ACC112 (cell line): ENCODE data around the gene TADA3.
"Not testable (repeated sequence)": the region's sequence is repeated elsewhere in the genome, so short reads cannot be mapped to it uniquely, and the experiment has no call there.

Source experiments
- H2AFZ ChIP-seq: fragments of 200-600 bp; sonication (generic); one replicate; pipeline ENCODE4 v1.6.0; 2017; ENCODE audit warnings: antibody characterized with exemption, low read length; ENCODE audit not compliant: unreplicated experiment
- H3K27ac ChIP-seq: fragments of 200-600 bp; sonication (generic); 2 replicates; pipeline ENCODE4 v1.5.1; 2014; ENCODE audit warnings: low read depth, mild to moderate bottlenecking, antibody characterized with exemption, low read length, moderate library complexity
- H3K27me3 ChIP-seq: fragments of 200-600 bp; sonication (generic); 2 replicates; pipeline ENCODE4 v1.6.1; 2014; ENCODE audit warnings: mild to moderate bottlenecking, antibody characterized with exemption, low read length, moderate library complexity, mixed read lengths; ENCODE audit not compliant: insufficient read depth
- H3K36me3 ChIP-seq: fragments of 200-600 bp; sonication (generic); 2 replicates; pipeline ENCODE4 v1.6.1; 2016; ENCODE audit warnings: mild to moderate bottlenecking, antibody characterized with exemption, low read length, moderate library complexity, mixed read lengths; ENCODE audit not compliant: insufficient read depth
- H3K4me1 ChIP-seq: fragments of 200-600 bp; sonication (generic); one replicate; pipeline ENCODE4 v1.6.1; 2016; ENCODE audit warnings: low read length, mixed read lengths; ENCODE audit not compliant: insufficient read depth, unreplicated experiment, control insufficient read depth
- H3K4me3 ChIP-seq: fragments of 200-600 bp; sonication (generic); 2 replicates; pipeline ENCODE4 v1.5.1; 2014; ENCODE audit warnings: mild to moderate bottlenecking, low read depth, low read length
- H3K79me2 ChIP-seq: fragments of 200-600 bp; sonication (generic); one replicate; pipeline ENCODE4 v1.6.0; 2016; ENCODE audit warnings: low read length; ENCODE audit not compliant: control insufficient read depth, unreplicated experiment, insufficient read depth

Gene TADA3

GRCh38 chr3:9776896-9777693 is 15.2 kb downstream of the TADA3 start:
- H3K27me3 ChIP-seq = no peaks in the 10 kb centered on the region
- peaks cover 19% of the 10 kb centered on the region for H3K4me1 ChIP-seq
- no peaks in the 10 kb centered on the region for H3K79me2 ChIP-seq
- no peak overlapping the region for H2AFZ ChIP-seq
- H3K4me3 ChIP-seq = no peak overlapping the region
- H3K36me3 ChIP-seq = no peaks in the 10 kb centered on the region
- no peak overlapping the region for H3K27ac ChIP-seq

- Histone ChIP-seq H3K79me2 (peaks cover 14% of the 10 kb centered on the region), H3K4me1 (peaks cover 26% of the 10 kb centered on the region)
- not testable (repeated sequence) for H3K4me3 ChIP-seq, H2AFZ ChIP-seq, H3K27me3 ChIP-seq, H3K27ac ChIP-seq, H3K36me3 ChIP-seq
These were observed 21.3 kb downstream of the TADA3 start for GRCh38 chr3:9771007-9771406.

- H3K27me3 ChIP-seq = no peaks in the 10 kb centered on the region
- H3K4me3 ChIP-seq = peak overlapping the region; percentile 84
- H3K36me3 ChIP-seq = no peaks in the 10 kb centered on the region
- peaks cover 14% of the 10 kb centered on the region for H3K79me2 ChIP-seq
- H3K4me1 ChIP-seq = peaks cover 26% of the 10 kb centered on the region
- H3K27ac ChIP-seq = no peak overlapping the region
- H2AFZ ChIP-seq = peak overlapping the region; percentile 81
These were observed 21.9 kb downstream of the TADA3 start for GRCh38 chr3:9770276-9770812.

- Histone ChIP-seq H2AFZ (peak within 1 kb of the TSS; percentile 81), H3K27ac (no peak within 1 kb of the TSS), H3K27me3 (no peaks in the 10 kb centered on the region), H3K79me2 (peaks cover 14% of the 10 kb centered on the region), H3K4me1 (peaks cover 26% of the 10 kb centered on the region), H3K4me3 (peak within 1 kb of the TSS; percentile 84), H3K36me3 (no peaks in the 10 kb centered on the region)
These were observed 22.6 kb downstream of the TADA3 start, which contains the start of gene CAMK1 for GRCh38 chr3:9769426-9770275. Gene CAMK1 (minus strand): TSS chr3:9769947. CDS start chr3:9767749, 2,198 bp downstream.

GRCh38 chr3:9769012-9769411 is 23.3 kb downstream of the TADA3 start:
- Histone ChIP-seq H3K4me3 (peak overlapping the region; percentile 84), H3K4me1 (peaks cover 26% of the 10 kb centered on the region), H3K27me3 (no peaks in the 10 kb centered on the region), H3K27ac (no peak overlapping the region), H2AFZ (no peak overlapping the region), H3K36me3 (no peaks in the 10 kb centered on the region), H3K79me2 (peaks cover 14% of the 10 kb centered on the region)

- Histone ChIP-seq H3K27me3 (no peaks in the 10 kb centered on the region), H3K79me2 (peaks cover 14% of the 10 kb centered on the region), H3K36me3 (no peaks in the 10 kb centered on the region), H3K27ac (no peak overlapping the region), H2AFZ (no peak overlapping the region), H3K4me3 (peak overlapping the region; percentile 84), H3K4me1 (peaks cover 26% of the 10 kb centered on the region)
These were observed 24.0 kb downstream of the TADA3 start for GRCh38 chr3:9768141-9768775.

- no peak overlapping the region for H3K27ac ChIP-seq
- H3K4me3 ChIP-seq = no peak overlapping the region
- H3K36me3 ChIP-seq = no peaks in the 10 kb centered on the region
- H3K27me3 ChIP-seq = no peaks in the 10 kb centered on the region
- peaks cover 14% of the 10 kb centered on the region for H3K79me2 ChIP-seq
- no peak overlapping the region for H2AFZ ChIP-seq
- peaks cover 26% of the 10 kb centered on the region for H3K4me1 ChIP-seq
These were observed 24.9 kb downstream of the TADA3 start for GRCh38 chr3:9767418-9767817.

- no peak overlapping the region for H3K4me3 ChIP-seq
- H3K79me2 ChIP-seq = peaks cover 14% of the 10 kb centered on the region
- no peaks in the 10 kb centered on the region for H3K27me3 ChIP-seq
- H3K27ac ChIP-seq = no peak overlapping the region
- H3K36me3 ChIP-seq = no peaks in the 10 kb centered on the region
- peaks cover 26% of the 10 kb centered on the region for H3K4me1 ChIP-seq
- H2AFZ ChIP-seq = no peak overlapping the region
These were observed 26.4 kb downstream of the TADA3 start for GRCh38 chr3:9765865-9766264.

- Histone ChIP-seq H3K4me3 (no peak overlapping the region), H3K27me3 (no peaks in the 10 kb centered on the region), H3K79me2 (no peaks in the 10 kb centered on the region), H3K4me1 (peaks cover 9% of the 10 kb centered on the region), H3K36me3 (no peaks in the 10 kb centered on the region), H3K27ac (no peak overlapping the region), H2AFZ (no peak overlapping the region)
These were observed 29.4 kb downstream of the TADA3 start for GRCh38 chr3:9762871-9763270.

GRCh38 chr3:9761919-9762318 is 30.4 kb downstream of the TADA3 start:
- Histone ChIP-seq H2AFZ (no peak overlapping the region), H3K4me1 (no peaks in the 10 kb centered on the region), H3K4me3 (no peak overlapping the region), H3K27ac (no peak overlapping the region), H3K79me2 (no peaks in the 10 kb centered on the region), H3K36me3 (peaks cover 3% of the 10 kb centered on the region; the same call in 1 of the 2 replicates), H3K27me3 (no peaks in the 10 kb centered on the region)
